Spleen (tissue), 7 donors: ENCODE data around the gene CHCHD6.

ENCODE experiments used
- POLR2A ChIP-seq, 3 donors: fragments of 450-650 bp; IDR thresholded peaks; one replicate each; pipeline ENCODE4 v1.5.1; 2017; ENCODE audit warnings: antibody characterized with exemption in 3 of 3, mild to moderate bottlenecking in 1 of 3
- TF ChIP-seq, protein P1 (sequence below), 11 experiments: fragments of 200-600 bp in 7 of 11; fragments of 450-650 bp in 4 of 11; sonication (generic) in 4 of 11; IDR thresholded peaks in 8 of 11; conservative IDR thresholded peaks in 3 of 11; 1 replicate in 7 of 11; 2 replicates in 4 of 11; pipeline versions ENCODE4 v1.4.0 to v1.8.0; 2016 to 2021; ENCODE audit warnings: antibody characterized with exemption in 11 of 11, inconsistent platforms in 4 of 11, mild to moderate bottlenecking in 1 of 11
- donor health status: DM: no; HTN: no; CAD: no; lungs with moderate emphysema.
- donor health status: DM: no; HTN: no; CAD: no.
- donor health status: DM: no; HTN: no; CAD: no.

GRCh38 chr3:126658584-126658983, 45.5 kb upstream of the CHCHD6 start:
- TF ChIP-seq, protein P1, sequence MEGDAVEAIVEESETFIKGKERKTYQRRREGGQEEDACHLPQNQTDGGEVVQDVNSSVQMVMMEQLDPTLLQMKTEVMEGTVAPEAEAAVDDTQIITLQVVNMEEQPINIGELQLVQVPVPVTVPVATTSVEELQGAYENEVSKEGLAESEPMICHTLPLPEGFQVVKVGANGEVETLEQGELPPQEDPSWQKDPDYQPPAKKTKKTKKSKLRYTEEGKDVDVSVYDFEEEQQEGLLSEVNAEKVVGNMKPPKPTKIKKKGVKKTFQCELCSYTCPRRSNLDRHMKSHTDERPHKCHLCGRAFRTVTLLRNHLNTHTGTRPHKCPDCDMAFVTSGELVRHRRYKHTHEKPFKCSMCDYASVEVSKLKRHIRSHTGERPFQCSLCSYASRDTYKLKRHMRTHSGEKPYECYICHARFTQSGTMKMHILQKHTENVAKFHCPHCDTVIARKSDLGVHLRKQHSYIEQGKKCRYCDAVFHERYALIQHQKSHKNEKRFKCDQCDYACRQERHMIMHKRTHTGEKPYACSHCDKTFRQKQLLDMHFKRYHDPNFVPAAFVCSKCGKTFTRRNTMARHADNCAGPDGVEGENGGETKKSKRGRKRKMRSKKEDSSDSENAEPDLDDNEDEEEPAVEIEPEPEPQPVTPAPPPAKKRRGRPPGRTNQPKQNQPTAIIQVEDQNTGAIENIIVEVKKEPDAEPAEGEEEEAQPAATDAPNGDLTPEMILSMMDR (IDR thresholded peaks at IDR 0.05 in 8 of 11, conservative IDR thresholded peaks at IDR 0.05 in 3 of 11), result no peak
- TF ChIP-seq POLR2A (IDR thresholded peaks at IDR 0.05), result no peak
